Measurements from ENCODE around the gene CXCL14.

GRCh38 chr5:135559354-135559753 is 19.4 kb downstream of the CXCL14 start:
- no peak for TF ChIP-seq GABPA (IDR thresholded peaks at IDR 0.05; ENCODE audit: low read depth)
- no peak for TF ChIP-seq CTCF (IDR thresholded peaks at IDR 0.05)
- TF ChIP-seq RAD21 (IDR thresholded peaks at IDR 0.05; ENCODE audit: low read length) = no peak
- no peak for TF ChIP-seq EP300 (IDR thresholded peaks at IDR 0.05; ENCODE audit: borderline replicate concordance in 1 of 2, low read depth in 1 of 2, low read length in 1 of 2)
- TF ChIP-seq CHD2 (IDR thresholded peaks at IDR 0.05; ENCODE audit: low read length, partially characterized antibody) = no peak
- no peak for TF ChIP-seq MAX (IDR thresholded peaks at IDR 0.05; ENCODE audit: low read depth)
